M059J (cell line): Measurements from ENCODE around the gene GSTA5. TPM values are rescaled to one million over a fixed set of nuclear protein-coding genes. Genes with fewer than 3 reads are reported as not detected.
"Not testable (repeated sequence)": the region's sequence is repeated elsewhere in the genome, so short reads cannot be mapped to it uniquely, and the experiment has no call there.

Experiments
- DNase-seq: peaks from one replicate; pipeline ENCODE4 v3.0.0-alpha.2; 2012; ENCODE audit warnings: low read depth
- total RNA-seq: library from RNA; depleted of rRNA; stranded (reverse); fragments of >200 nt; shearing (Covaris generic); gene quantifications from 2 replicates; pipeline ENCODE4 v1.2.3, GENCODE V29; 2014; rRNA removed

Gene GSTA5
- total RNA-seq, 1 experiment from 2014 or later = not detected

DNA sequence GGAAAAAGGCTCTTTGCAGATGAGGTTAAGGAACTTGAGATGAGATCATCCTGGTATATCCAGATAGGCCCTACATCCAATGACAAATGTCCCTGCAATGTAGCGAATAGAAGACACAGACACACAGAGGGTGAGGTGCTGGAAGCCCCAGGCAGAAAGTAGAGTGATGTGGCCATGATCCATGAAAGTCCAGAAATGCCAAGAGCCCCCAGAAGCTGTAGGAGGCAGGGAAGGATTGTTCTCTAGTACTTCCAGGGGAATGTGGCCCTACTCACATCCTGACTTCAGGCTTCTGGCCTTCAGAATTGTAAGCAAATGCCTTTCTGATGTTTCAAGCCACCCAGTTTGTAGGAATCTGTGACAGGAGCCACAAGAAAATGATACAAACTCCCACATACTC lies 51.0 kb downstream of the GSTA5 start:
- DNase-seq = peak; percentile 77

DNA sequence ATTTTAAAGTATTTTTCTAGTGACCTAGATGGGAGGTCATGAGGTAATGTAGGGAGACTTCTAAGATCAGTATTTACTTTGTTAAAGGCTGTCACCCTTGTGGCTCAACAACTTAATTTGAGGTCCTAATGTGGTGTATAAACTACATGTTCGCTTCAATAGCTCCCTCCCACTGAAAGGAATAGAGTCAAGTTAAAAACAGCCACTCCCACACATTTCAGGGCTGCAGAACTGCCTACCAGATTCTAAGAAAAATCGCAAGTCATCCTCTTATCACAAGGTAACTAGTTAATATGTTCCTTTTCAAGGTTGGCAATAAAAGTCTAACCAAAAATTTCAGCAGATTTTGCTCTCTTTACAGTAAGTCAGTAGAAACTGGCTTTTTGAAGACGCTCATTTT lies 52.1 kb downstream of the GSTA5 start:
- DNase-seq = no peak

DNA sequence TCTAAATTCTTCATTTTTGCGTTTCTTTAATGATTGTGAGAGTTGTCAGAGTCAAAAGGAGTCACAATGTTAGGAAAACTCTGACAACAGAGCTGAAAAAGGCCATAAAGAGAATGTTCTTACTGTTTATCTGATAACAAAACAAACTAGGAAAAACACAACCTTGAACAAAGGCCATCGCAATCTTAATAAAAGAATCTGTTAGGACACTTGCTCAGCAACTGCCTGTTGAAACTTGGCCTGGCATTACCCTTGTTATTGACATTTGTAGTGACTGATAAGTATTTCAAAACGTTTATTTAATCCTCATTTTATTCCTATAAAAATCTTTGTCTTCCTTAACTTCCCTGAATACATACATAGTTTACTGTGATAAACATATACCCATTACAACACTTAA lies 52.7 kb downstream of the GSTA5 start:
- no peak for DNase-seq

DNA sequence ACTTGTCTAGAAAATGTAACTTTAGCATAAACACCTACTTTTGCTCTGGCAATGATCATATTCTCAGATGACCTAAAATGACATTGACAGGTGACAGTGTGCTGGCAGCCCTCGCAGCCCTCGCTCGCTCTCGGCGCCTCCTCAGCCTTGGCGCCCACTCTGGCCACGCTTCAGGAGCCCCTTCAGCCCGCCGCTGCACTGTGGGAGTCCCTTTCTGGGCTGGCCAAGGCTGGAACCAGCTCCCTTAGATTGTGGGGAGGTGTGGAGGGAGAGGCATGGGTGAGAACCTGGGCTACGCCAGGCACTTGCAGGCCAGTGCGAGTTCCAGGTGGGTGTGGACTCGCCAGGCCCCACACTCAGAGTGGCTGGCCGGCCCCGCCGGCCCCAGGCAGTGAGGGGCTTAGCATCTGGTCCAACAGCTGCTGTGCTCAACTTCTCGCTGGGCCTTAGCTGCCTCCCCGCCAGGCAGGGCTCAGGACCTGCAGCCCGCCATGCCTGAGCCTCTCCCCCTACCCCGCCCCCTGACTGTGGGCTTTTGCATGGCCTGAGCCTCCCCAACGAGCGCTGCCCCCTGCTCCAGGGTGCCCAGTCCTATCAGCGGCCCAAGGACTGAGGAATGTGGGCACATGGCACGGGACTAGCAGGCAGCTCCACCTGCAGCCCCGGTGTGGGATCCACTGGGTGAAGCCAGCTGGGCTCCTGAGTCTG lies 54.2 kb downstream of the GSTA5 start:
- DNase-seq = no peak

DNA sequence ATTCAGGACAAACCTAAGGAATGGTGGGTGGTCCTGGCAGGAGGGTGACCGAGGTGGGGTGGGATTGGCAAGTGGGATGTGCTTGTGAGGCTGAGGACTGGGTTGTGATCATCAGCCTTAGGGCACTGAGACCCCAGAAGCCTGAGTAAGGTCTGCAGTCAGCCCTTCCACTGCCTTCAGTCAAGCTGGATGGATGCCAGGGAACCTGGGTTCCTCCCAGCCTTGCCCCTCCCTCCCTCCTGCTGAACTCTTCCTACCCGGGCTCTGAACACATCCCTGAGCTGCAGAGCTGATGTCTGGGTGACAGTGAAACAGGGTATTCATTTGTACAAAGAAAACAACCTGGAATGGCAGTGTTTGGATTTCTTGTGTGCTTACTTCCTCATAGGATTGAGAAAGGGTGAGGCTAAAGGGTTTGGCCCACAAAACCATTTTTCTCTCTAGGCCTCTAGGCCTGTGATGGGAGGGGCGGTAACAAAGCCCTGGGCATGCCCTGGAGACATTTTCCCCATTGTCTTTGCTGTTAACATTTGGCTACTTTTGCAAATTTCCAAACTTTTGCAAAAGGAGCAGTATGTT lies 57.8 kb downstream of the GSTA5 start:
- DNase-seq = not testable (repeated sequence)

DNA sequence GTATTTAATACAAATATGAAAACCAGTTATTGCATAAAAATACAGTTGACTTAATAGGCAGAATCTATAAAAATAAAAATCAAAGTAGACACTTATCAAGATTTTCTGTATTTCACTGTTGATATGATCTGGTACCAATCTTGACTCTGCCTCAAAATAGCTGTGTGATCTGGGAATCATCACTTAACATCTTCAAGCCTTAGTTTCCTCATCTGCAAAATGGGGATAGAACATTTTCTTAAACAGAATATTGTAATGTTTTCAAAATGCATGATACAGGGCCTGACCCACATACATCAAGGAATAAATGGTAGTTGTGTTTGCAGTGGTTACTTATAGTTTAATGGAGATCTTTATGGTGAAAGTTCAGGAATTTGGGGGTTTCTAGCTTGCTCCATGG lies 58.4 kb downstream of the GSTA5 start:
- not testable (repeated sequence) for DNase-seq

Other genes with a start within 250 kb of the GSTA5 start
- gene TMEM14A, start 169.7 kb downstream of the GSTA5 start, total RNA-seq = 124 and 158 TPM in 2 replicates
- gene GSTA2, start 77.3 kb downstream of the GSTA5 start, total RNA-seq = 0.12 TPM in 1 of 2 replicates, not detected in the other
- gene GSTA1, start 37.0 kb downstream of the GSTA5 start, total RNA-seq = 0.30 and 0.44 TPM in 2 replicates
- 0.27 and 2.4 TPM in 2 replicates for gene GSTA3, start 68.9 kb upstream of the GSTA5 start, total RNA-seq
- 26.2 and 28.8 TPM in 2 replicates for gene GSTA4, start 154.5 kb upstream of the GSTA5 start, total RNA-seq
- 19.1 and 28.1 TPM in 2 replicates for gene CILK1, start 221.0 kb upstream of the GSTA5 start, total RNA-seq
- gene FBXO9, start 224.6 kb upstream of the GSTA5 start, total RNA-seq = 45.2 and 80.4 TPM in 2 replicates